HG02885 (cell line): ENCODE measurements around the gene RGS1.

Experiments
- ATAC-seq: cut with Tn5 transposase; IDR thresholded peaks from one replicate; pipeline ENCODE4 v1.9.1; 2021; ENCODE audit warnings: mild to moderate bottlenecking; ENCODE audit not compliant: unreplicated experiment, poor library complexity

RGS1 gene, protein sequence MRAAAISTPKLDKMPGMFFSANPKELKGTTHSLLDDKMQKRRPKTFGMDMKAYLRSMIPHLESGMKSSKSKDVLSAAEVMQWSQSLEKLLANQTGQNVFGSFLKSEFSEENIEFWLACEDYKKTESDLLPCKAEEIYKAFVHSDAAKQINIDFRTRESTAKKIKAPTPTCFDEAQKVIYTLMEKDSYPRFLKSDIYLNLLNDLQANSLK

DNA sequence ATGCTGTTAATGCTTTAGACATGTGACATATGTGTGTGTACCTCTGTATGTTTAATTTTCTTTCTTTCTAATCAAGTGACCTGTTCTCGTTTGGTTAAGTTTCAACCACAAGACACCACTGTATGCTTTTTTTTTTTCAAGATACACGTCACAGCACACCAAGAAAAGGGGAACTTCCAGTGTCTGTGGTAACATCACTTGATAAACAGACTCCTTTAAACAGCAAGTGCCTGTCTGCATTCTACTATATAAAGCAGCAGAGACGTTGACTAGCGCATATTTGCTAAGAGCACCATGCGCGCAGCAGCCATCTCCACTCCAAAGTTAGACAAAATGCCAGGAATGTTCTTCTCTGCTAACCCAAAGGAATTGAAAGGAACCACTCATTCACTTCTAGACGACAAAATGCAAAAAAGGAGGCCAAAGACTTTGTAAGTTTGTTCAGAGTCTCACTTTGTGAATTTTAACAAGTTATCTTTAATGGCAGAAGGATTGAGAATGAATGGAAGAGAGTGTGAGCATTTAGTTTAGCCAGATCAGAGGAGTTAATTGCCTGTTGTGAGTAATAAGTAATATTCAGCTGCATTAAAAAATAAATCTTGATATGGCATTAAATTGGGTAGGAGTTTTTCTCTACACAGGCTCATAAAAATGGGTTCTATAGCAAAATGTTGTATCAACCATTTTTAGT, at the start of gene RGS1:
TSS of gene RGS1 (plus strand) at position 275 of the 691 bp plus-strand sequence. CDS start at position 295, 20 bp downstream.
- ATAC-seq = peak; percentile 86

DNA sequence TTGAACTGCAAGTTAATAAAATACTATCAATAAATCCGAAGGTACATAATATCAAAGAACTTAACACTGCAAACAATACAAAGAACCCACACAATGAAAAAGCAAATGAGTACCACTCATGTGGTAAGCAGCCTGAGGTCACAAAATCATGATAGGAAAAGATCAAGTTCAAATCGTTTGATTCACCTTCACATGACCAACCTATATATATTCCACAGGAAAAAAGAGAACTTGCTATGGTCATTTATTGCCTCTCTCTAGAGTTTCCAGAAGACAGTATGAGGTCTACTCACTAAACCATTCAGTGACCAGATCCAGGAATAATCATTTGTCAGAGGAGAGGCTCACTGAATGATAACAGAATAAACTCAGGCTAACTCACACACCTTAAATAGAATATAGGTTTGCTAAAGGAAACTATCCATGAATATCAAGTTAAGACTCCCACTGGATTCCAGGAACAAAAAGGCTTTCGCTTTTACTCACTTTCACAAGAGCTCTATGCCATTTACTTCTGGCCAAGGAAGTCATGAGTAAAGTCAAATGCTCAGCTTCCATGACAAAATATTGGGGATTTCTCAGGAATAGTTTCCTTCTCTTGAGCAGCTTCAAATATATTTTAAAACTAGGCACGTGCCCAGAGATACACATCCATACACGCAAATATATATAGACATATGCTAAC, 48.3 kb upstream of the RGS1 start:
- ATAC-seq = no peak

DNA sequence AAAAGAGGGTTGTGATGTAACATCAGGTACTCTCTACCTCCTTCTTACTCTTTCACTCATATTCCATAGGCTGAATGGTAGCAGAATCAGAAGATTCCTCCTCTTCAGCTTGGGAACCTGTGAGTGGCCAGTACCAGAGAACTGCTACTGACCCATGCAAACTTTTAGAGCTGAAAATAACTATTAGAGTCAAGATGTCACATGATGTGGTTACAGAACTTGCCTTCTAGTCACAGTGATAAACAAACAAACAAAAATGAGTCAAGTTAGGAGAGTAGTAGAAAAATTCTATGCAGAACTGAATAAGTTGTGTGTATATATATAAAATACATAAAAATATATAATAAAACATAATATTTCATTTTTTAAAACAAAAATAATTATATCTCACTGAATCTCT, 47.6 kb upstream of the RGS1 start:
- ATAC-seq = peak; percentile 39

GRCh38 chr1:192529031-192529755, 46.4 kb upstream of the RGS1 start:
- ATAC-seq = no peak

- ATAC-seq = no peak
Measured at GRCh38 chr1:192529811-192530210, 45.8 kb upstream of the RGS1 start.

GRCh38 chr1:192530254-192530653, 45.3 kb upstream of the RGS1 start:
- peak; percentile 96 for ATAC-seq

GRCh38 chr1:192531037-192531703, 44.4 kb upstream of the RGS1 start:
- ATAC-seq = peak; percentile 63

DNA sequence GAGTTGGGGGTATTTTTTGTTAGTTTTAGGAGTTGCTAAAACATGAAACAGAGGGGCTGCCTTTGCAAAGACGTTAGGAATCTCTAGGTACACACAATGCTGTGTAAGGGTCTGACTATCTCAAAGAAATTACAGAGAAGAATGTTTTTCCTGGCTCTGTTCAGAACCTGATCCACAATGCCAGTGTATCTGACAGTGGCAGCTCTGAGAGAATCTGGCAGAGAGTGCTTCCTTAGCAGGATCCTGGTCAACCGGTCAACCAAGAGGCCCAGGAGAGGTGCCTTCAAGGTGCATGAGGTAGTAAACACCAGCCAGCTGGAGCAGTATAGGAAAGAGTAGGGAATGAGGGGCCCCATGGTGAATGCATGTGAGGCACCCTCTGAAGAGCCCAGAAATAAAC, 40.9 kb upstream of the RGS1 start:
- no peak for ATAC-seq

DNA sequence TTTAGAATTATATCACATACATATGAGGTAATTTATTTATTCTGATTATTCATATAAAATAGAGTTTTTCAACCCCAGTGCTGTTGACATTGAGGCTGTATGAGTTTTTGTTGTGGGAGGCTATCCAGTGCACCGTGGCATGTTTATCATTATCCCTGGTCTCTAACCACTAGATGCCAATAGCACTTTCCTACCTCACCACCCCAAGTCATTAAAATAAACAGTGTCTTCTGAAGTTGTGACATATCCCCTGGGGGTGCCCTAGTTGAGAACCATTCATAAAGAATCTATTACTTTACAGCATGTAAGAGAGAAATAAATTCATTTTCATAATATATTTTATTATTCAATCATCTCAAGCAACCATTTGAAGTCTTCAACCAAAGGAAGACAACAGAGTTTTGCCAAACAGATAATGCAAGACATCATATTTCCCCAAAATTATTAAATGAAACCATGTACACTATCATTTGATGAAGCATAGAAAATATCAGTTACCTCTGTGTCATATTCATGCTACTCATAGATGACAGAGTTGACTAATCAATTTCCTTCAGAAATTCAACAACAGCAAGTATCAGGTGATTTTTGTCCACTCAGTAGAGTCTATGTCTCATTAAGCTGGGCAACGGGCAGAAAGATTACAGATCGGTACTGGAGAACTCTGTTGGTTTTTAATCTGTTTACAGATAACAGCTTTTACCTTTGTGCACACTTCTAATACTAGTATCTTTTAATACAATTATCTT, 39.5 kb upstream of the RGS1 start:
- no peak for ATAC-seq

DNA sequence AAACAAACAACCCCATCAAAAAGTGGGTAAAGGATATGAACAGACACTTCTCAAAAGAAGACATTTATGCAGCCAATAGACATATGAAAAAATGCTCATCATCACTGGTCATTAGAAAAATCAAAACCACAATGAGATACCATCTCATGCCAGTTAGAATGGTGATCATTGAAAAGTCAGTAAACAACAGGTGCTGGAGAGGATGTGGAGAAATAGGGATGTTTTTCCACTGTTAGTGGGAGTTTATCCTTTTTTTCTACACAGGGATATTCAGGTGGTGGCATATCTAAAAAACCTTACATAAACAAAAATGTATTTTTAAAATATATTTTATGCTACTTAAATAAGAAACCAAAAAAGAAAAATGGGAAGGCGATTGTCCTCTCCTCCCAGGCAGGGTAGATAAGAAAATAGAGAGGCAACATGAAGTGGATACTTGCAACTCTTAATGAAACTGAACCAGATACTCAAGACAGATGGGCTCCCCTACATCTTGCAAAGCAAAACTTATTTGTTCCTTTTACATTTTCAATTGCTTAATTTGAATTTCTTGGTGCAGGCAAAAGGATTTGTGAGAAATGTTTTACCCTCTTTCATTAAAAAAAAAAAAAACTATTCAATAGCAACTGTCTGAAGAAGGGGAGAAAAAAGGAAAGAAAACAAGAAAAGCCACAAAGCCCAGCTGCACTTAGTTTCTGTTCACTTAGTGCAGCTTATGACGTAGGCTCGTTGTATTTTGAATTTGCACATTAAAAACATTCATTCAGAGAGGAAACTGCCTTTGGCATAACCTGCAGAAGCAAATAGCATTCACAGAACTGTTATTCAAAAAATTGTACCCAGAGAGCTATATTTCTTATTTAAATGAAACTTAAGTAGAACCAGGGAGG, 36.9 kb upstream of the RGS1 start:
- peak; percentile 86 for ATAC-seq

DNA sequence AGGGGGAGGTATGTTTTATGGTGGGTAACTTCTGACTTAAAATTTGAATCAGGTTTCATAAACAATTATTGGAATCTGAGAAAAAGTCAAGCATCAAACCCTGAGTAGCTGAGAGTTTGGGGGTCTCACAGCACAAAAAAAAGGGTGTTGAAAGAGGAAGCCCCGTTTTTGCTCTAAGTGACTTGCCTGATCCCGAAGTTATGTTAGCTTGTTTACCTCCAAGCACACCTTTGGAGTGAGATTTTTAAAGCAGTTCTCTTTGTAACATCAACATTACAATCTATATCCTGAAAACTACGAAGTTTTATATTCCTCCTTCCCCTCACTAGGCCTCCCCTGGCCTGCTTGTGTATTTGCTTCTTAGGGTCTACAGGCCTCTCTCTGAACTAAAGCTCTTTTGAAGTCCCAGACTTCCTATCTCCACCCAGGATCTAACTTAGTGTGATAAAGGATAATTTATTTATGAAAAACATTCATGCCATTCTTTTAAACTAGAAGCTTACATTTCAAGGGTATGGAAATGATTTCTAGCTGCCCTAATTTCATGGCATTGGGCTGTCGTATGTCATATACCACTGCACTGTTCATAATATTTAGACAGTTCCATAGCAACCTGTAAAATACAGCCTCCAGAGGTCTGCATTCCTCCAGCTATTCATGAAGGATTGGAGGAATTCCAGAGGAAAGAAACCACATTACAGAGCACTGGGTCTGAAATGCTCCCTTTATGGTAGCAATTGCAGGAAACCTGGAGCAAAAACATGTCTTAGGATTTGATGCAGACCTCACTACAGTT, 36.1 kb upstream of the RGS1 start:
- ATAC-seq = peak; percentile 2

- no peak for ATAC-seq
Measured at GRCh38 chr1:192543445-192543844, 32.1 kb upstream of the RGS1 start.

DNA sequence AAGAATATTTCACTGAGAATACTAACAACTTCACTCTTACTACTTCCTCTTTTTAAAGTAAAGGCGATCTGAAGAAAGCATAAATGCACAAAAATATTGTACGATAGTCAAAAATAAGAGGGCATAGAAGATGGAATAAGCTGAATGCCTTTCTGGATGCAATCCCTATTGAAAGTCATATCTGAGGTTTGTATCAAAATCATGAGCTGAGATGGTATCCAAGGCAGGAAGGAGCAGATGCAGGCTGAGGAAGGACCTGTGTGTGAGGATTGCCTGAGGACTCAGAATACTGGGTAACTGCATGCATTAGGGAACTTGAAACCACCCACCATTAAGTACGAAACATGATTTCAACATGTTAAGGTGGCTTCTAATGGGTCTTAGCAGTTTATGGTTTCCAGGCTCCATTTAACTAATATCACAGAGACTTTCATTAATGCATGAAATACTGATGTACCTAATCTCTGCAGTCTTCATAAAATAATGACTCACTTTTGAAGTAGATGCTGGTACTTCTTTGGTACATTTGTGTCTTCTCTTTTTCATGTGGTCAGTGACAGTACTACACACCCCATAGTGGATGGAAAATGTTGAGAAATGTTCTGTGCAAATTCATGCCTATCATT, 29.6 kb upstream of the RGS1 start:
- ATAC-seq = peak; percentile 61

- no peak for ATAC-seq
Measured at GRCh38 chr1:192546596-192547190, 28.9 kb upstream of the RGS1 start.

DNA sequence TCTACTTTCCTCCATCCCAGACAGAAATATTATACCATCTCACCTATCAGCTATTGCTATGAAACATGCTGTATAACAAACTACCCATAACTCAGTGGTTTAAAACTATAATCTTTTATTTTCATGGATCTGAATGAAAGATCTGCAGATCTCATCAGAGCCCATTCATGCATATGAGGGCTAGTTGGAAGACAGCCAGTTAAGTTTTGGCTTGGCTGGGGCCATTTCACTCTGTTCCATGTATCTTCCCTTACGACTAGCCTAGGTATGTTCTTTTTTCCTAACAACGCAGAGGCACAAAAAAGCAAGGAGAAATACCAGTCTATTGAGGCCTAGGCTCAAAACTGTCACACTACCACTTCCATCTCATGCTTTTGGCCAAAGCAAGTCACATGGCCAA, 28.1 kb upstream of the RGS1 start:
- no peak for ATAC-seq

DNA sequence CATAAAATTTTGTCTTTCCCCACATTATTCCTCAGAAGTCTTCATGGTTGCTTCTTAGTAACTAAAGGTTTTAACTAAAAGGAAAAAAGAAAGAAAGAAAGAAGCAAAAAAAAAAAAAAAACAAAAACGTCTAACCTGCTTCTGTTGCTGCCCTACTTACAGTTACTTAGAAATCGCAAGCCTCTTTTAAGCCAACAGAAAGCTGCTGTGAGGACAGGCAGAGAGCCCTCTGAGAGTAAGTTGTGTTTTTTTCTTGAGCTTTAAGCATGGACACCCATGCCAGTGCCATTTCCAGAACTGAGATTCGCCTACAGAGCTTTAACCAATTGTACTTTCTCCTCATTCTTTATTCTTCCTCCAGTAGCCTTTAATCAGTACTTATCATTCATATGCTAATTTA, 25.6 kb upstream of the RGS1 start:
- no peak for ATAC-seq

- peak; percentile 68 for ATAC-seq
Measured at GRCh38 chr1:192550922-192551534, 24.5 kb upstream of the RGS1 start.
